NT2/D1 (cell line): ENCODE data around the gene NRXN3.

Experiments
- SUZ12 ChIP-seq: IDR thresholded peaks from 2 replicates; pipeline ENCODE4 v1.6.1; 2011; ENCODE audit not compliant: insufficient read length, insufficient read depth; ENCODE audit errors: extremely low read depth
- YY1 ChIP-seq: IDR thresholded peaks from 2 replicates; pipeline ENCODE4 v1.6.1; 2011; ENCODE audit not compliant: insufficient read length, insufficient read depth
- ZNF274 ChIP-seq: IDR thresholded peaks from 2 replicates; pipeline ENCODE4 v1.6.1; 2011; ENCODE audit warnings: mild to moderate bottlenecking, low read depth, low read length

DNA sequence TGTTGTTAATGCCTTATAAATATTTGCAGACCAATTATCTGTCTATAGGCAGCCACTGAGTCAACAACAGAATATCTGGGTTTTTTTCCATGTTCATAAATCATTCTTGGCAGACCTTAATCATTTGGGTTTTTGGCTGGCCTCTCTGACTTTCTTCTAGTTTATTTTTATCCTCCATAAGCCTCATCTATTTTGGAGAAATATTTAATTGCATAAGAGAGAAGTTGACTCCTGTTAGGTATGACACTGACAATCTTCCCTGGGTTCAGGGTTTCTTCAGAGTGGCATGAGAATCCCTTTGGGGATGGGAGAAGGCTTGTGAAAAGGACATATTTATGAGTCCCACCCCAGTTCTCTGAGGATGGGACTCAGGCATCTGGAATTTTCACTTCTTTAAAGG, 299.8 kb downstream of the NRXN3 start:
- no peak for TF ChIP-seq ZNF274
- no peak for TF ChIP-seq YY1
- TF ChIP-seq SUZ12: no peak
